Superior temporal gyrus (tissue), 1 donor: ENCODE measurements around the gene DNAJC18.
"Not testable (repeated sequence)": the region's sequence is repeated elsewhere in the genome, so short reads cannot be mapped to it uniquely, and the experiment has no call there.

Source experiments
- DNase-seq: peaks from one replicate; pipeline ENCODE4 v3.0.0-alpha.2; 2016; ENCODE audit errors: extremely low spot score

The DNAJC18 gene

GRCh38 chr5:139426203-139426885 lies 13.0 kb downstream of the DNAJC18 start:
- no peak for DNase-seq

DNA sequence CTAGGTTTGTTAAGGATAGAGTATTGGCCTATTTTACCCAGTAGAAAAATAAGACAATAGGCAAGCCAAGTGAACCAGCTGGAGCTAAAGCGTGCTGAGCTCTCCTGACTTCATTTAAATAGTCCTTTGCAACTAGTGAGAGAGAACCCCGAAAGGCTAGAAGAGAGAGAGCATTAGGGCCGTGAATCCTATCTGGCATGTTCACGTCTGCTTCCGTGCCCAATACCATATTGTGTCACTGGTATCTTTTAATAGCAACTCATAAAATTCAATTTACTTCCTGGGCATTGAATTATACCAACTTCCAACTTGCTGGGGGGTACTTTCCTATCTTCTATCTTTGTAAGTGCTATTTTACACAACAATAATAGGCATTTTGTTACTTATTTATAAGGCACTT lies 13.8 kb downstream of the DNAJC18 start:
- no peak for DNase-seq

DNA sequence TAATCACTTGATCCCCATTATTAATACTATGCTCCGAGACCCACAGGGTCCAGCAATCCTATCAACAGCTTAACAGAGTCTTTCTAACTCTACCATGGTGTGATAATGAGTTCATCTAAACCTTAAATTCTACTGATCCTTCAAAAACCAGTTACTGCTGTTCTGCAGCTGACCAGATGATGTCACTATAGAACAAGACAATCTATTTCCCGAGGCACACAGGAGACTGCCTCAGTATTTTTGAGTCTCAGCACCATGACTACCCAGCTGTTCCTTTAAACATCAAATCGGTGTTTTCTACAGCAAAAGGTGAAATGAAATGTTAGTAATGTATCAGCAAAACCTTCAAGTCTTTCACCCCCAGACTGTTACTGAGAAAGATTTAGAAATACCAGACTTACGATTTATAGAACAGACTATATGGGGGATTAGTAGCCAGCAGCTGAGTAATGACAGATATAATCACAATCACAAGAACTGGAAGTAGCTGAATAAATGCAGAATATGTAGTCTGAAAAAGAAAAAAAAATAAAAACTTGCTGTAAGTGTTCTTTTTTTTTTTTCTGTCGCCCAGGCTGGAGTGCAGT lies 16.9 kb downstream of the DNAJC18 start:
- DNase-seq = peak; percentile 91

DNA sequence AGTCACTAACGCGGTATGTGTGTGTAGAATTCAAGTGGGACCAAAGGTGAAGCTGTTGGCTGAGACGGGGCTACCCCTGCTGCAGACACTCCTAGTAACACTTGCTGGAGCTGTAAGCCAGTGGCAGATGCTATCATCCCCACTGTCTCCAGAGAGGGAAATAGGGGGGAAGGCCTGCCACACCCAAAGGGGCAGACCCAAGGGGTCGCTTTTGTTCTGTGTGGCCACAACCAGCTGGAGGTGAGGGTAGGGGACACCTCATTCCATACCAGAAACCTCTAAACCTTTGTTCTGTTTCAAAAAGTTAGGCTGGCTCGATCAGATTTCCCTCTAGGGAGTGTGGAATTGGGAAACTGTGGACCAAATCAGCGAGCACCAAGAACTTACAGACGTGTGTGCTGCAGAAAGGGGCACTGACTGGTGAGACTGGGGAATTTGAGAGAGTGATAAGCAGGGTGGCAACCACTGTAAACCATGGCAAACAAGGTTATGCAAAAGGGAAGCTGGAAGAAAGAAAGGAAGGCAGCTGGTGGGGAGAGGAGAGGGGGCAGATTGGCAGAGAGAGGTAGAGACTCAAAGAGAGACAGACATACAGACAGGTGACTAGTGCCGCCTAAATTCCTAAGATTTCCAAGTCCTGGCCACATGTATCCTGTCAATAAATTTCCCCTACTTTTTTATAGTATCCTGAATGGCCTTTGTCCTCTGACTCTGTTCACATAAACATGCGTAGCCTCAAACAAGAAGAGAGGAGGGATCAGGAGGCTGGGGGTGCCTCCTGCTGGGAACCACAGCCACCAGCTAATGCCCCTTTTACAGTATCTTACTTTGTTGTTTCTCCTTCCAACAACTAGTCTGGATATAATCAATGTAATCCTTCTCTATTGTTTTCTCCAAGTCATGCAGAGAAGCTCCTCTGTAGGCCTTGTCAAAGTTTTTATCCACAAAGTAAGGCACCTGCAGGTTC lies 19.8 kb downstream of the DNAJC18 start:
- DNase-seq = no peak

GRCh38 chr5:139418793-139419192 lies 20.5 kb downstream of the DNAJC18 start:
- no peak for DNase-seq

DNA sequence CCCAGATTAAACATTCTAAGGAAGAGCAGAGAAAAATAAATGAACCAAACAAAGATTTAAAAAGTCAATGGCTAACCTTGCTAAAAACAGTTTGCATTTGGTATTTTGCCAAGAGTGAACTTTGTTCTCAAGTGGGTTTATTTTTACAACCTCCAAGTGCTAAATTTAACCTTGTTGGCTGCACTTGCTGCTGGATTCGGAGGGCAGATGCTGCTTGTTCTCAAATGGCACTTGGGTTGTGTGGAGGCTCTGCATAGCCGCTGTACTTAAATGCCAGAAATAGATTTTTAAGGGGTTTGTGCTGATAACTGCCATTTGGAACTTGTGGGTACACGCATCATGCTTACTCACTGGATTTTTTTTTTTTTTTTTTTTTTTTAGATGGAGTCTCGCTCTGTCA lies 22.1 kb downstream of the DNAJC18 start:
- peak; percentile 73 for DNase-seq

- no peak for DNase-seq
These were observed 22.7 kb downstream of the DNAJC18 start for GRCh38 chr5:139416651-139417050.

DNA sequence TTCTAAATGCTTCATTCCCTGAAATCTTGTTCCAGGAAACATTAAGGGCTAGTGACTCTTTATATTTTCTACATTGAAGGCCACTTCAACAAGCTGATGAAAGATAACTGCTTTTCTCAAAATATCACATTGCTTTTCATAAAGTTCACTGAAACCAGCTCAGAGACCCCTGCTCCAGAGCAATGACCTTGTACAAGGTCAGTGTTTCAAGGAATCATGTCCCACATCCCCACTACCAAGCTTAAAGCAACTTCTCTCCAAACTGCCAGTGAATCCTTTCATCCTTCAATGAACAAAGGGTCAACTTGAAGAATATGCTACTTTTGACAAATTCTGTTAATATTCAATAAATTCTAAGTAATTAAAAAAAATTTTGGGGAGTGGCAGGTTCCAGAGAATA lies 23.5 kb downstream of the DNAJC18 start:
- no peak for DNase-seq

- peak; percentile 88 for DNase-seq
These were observed 24.0 kb downstream of the DNAJC18 start for GRCh38 chr5:139415221-139415861.

- peak; percentile 71 for DNase-seq
These were observed 24.7 kb downstream of the DNAJC18 start for GRCh38 chr5:139414581-139415130.

GRCh38 chr5:139413963-139414362 lies 25.4 kb downstream of the DNAJC18 start:
- no peak for DNase-seq

DNA sequence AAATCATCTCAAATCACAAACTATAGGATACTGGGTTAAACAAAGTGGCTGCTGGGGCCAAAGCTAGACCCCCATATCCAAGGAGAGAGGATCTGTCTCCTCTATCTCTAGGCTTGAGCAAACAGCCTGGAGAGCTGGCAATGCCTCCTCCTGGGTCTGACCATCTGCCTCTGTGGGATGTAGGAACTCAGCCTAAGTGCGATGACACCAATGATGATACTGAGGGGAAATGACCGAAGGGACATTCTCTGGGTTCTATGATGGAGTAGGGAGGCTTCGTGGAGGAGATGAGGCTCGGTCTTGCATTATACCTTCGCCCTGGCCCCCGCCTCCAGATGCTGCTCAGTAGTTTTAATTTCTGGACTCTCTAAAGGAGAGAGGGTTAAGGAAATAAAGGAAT lies 26.2 kb downstream of the DNAJC18 start:
- DNase-seq = no peak

- peak; percentile 63 for DNase-seq
These were observed 28.1 kb downstream of the DNAJC18 start for GRCh38 chr5:139410993-139411828.

DNA sequence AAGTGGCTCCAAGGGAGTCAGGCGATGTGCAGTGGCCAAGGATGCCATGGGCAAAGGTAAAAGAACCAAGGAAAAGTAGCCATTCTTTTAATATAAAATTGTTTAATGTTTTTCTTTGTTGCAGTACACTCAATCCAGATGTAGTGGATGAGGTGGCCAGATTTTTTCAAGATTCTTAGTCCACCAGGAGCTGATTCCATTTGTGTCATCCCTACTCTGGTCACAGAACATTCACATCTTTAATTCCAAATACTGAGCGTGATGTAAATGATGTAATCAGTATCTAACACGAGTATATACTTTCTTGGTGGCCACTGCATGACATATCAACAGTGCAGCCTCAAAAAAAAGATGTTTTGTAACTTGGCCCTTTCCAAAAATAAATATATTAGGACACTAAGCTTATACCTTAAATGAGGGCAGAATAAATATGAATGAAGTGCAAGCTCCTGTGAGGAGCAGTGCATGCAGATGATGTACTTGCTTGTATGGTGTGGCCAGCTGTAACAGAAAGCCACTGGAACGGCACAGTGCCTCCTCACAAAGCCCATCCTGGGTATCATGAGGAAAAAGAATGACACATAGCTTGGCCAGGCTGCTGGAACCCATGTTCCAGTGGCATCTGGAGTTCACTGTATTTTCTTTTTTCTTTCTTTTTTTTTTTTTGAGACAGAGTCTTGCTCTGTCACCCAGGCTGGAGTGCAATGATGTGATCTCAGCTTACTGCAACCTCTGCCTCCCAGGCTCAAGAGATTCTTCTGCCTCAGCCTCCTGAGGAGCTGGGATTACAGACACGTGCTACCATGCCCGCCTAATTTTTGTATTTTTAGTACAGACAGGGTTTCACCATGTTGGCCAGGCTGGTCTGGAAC lies 29.0 kb downstream of the DNAJC18 start:
- DNase-seq = peak; percentile 43

DNA sequence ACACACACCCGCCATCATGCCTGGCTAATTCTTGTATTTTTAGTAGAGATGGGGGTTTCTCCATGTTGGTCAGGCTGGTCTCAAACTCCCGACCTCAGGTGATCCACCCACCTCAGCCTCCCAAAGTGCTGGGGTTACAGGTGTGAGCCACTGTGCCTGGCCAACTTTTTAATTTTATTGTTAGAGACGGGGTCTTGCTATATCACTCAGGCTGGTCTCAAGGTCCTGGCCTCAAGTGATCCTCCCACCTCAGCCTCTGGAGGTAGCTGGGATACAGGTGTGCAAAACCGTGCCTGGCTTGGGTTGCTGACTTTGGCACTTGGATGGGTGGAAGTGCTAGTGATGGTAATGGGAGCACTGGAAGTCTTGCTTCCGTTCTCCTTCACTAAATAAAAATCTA lies 30.2 kb downstream of the DNAJC18 start:
- not testable (repeated sequence) for DNase-seq

- no peak for DNase-seq
These were observed 31.1 kb downstream of the DNAJC18 start for GRCh38 chr5:139408191-139408590.

- no peak for DNase-seq
These were observed 31.8 kb downstream of the DNAJC18 start for GRCh38 chr5:139407517-139407916.

DNA sequence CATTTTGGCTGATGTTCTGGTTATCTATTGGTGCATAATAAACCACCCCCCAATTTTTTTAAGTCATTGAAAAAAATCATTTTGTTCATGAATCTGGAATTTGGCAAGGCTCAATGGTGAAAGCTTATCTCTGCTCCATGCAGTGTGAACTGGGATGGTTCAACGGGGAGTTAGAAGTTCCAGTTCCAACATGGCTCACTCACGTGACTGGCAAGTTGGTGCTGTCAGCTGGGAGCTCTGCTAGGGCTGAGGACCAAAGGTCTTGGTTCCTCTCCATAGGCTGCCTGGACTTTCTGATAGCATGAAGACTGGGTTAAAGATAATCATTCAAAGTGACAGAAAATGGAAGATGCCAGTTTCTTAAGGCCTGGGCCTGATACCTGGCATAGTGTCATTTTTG lies 32.4 kb downstream of the DNAJC18 start:
- DNase-seq = no peak

GRCh38 chr5:139404484-139404840 lies 34.9 kb downstream of the DNAJC18 start:
- no peak for DNase-seq
